NT2/D1 (cell line): ENCODE measurements around the gene MYO3B.
"Not testable (repeated sequence)": the region's sequence is repeated elsewhere in the genome, so short reads cannot be mapped to it uniquely, and the experiment has no call there.

ENCODE experiments used
- DNase-seq: peaks from one replicate; pipeline ENCODE4 v3.0.0-alpha.2; 2011; ENCODE audit warnings: low read depth, low spot score
- H3K27me3 ChIP-seq: 2 replicates; pipeline ENCODE4 v1.6.0; 2011; ENCODE audit warnings: mild to moderate bottlenecking; ENCODE audit not compliant: insufficient read length, insufficient read depth
- H3K36me3 ChIP-seq: 2 replicates; pipeline ENCODE4 v1.6.1; 2011; ENCODE audit warnings: mild to moderate bottlenecking, low read length, mixed read lengths; ENCODE audit not compliant: insufficient read depth, insufficient read length
- H3K4me1 ChIP-seq: 2 replicates; pipeline ENCODE4 v1.5.1; 2011; ENCODE audit not compliant: insufficient read depth, insufficient read length
- H3K4me3 ChIP-seq: 2 replicates; pipeline ENCODE4 v1.5.1; 2011; ENCODE audit warnings: low read depth; ENCODE audit not compliant: insufficient read length
- H3K9ac ChIP-seq: 2 replicates; pipeline ENCODE4 v1.6.0; 2011; ENCODE audit warnings: low read depth; ENCODE audit not compliant: insufficient read length
- H3K9me3 ChIP-seq: 2 replicates; pipeline ENCODE4 v1.5.1; 2011; ENCODE audit warnings: mild to moderate bottlenecking, low read length; ENCODE audit not compliant: insufficient read depth
- SUZ12 ChIP-seq: IDR thresholded peaks from 2 replicates; pipeline ENCODE4 v1.6.1; 2011; ENCODE audit not compliant: insufficient read length, insufficient read depth; ENCODE audit errors: extremely low read depth
- YY1 ChIP-seq: IDR thresholded peaks from 2 replicates; pipeline ENCODE4 v1.6.1; 2011; ENCODE audit not compliant: insufficient read length, insufficient read depth
- ZNF274 ChIP-seq: IDR thresholded peaks from 2 replicates; pipeline ENCODE4 v1.6.1; 2011; ENCODE audit warnings: mild to moderate bottlenecking, low read depth, low read length

Gene MYO3B

GRCh38 chr2:170420961-170421687, 243.2 kb downstream of the MYO3B start:
- DNase-seq, result no peak
- no peaks in the 10 kb centered on the region for H3K36me3 ChIP-seq

GRCh38 chr2:170423919-170424318, 246.0 kb downstream of the MYO3B start:
- no peak for DNase-seq
- H3K9ac ChIP-seq, result no peak overlapping the region
- no peaks in the 10 kb centered on the region for H3K9me3 ChIP-seq
- H3K4me1 ChIP-seq, result no peaks in the 10 kb centered on the region
- H3K4me3 ChIP-seq, result no peak overlapping the region
- TF ChIP-seq SUZ12 (no peak), ZNF274 (no peak), YY1 (no peak)
- H3K27me3 ChIP-seq, result peaks cover 1% of the 10 kb centered on the region
- no peaks in the 10 kb centered on the region for H3K36me3 ChIP-seq

More at GRCh38 chr2:170420961-170421687, 243.2 kb downstream of the MYO3B start:
- Histone ChIP-seq H3K9ac (no peak overlapping the region), H3K9me3 (no peaks in the 10 kb centered on the region), H3K4me1 (no peaks in the 10 kb centered on the region), H3K4me3 (no peak overlapping the region), H3K27me3 (peaks cover 1% of the 10 kb centered on the region)
- TF ChIP-seq YY1 (no peak), ZNF274 (no peak), SUZ12 (no peak)

- no peaks in the 10 kb centered on the region for H3K9me3 ChIP-seq
- peaks cover 1% of the 10 kb centered on the region for H3K27me3 ChIP-seq
- H3K36me3 ChIP-seq, result no peaks in the 10 kb centered on the region
- DNase-seq, result no peak
- no peak for TF ChIP-seq ZNF274
- TF ChIP-seq YY1, result no peak
- TF ChIP-seq SUZ12, result no peak
- no peak overlapping the region for H3K9ac ChIP-seq
- H3K4me1 ChIP-seq, result no peaks in the 10 kb centered on the region
- no peak overlapping the region for H3K4me3 ChIP-seq
Observed at GRCh38 chr2:170425281-170425751, 247.4 kb downstream of the MYO3B start.

- no peak for TF ChIP-seq YY1
- TF ChIP-seq SUZ12, result no peak
- TF ChIP-seq ZNF274, result no peak
- Histone ChIP-seq H3K9ac (no peak overlapping the region), H3K36me3 (no peaks in the 10 kb centered on the region), H3K27me3 (no peaks in the 10 kb centered on the region), H3K4me3 (no peak overlapping the region), H3K4me1 (no peaks in the 10 kb centered on the region), H3K9me3 (no peaks in the 10 kb centered on the region)
- no peak for DNase-seq
Observed at GRCh38 chr2:170428868-170429267, 250.9 kb downstream of the MYO3B start.

GRCh38 chr2:170432823-170433222, 254.9 kb downstream of the MYO3B start:
- Histone ChIP-seq H3K4me1 (peaks cover 4% of the 10 kb centered on the region), H3K9me3 (no peaks in the 10 kb centered on the region; the same call in 1 of the 2 replicates), H3K27me3 (no peaks in the 10 kb centered on the region), H3K36me3 (no peaks in the 10 kb centered on the region), H3K9ac (no peak overlapping the region), H3K4me3 (no peak overlapping the region)
- no peak for TF ChIP-seq YY1
- TF ChIP-seq SUZ12, result no peak
- no peak for TF ChIP-seq ZNF274
- no peak for DNase-seq

- Histone ChIP-seq H3K9ac (no peak overlapping the region), H3K27me3 (no peaks in the 10 kb centered on the region), H3K9me3 (no peaks in the 10 kb centered on the region; the same call in 1 of the 2 replicates), H3K36me3 (no peaks in the 10 kb centered on the region), H3K4me3 (no peak overlapping the region), H3K4me1 (peaks cover 4% of the 10 kb centered on the region)
- TF ChIP-seq ZNF274, result no peak
- TF ChIP-seq YY1, result no peak
- no peak for TF ChIP-seq SUZ12
- no peak for DNase-seq
Observed at GRCh38 chr2:170433448-170433847, 255.5 kb downstream of the MYO3B start.

GRCh38 chr2:170434396-170434795, 256.4 kb downstream of the MYO3B start:
- not testable (repeated sequence) for H3K27me3 ChIP-seq, H3K9ac ChIP-seq, H3K4me1 ChIP-seq, DNase-seq, H3K4me3 ChIP-seq, H3K36me3 ChIP-seq, H3K9me3 ChIP-seq
